CMK (cell line): Measurements from ENCODE around the gene MAP3K4.

ENCODE experiments used
- DNase-seq: peaks from one replicate; pipeline ENCODE4 v3.0.0-alpha.2; 2010; ENCODE audit warnings: low read depth

The MAP3K4 gene

DNA sequence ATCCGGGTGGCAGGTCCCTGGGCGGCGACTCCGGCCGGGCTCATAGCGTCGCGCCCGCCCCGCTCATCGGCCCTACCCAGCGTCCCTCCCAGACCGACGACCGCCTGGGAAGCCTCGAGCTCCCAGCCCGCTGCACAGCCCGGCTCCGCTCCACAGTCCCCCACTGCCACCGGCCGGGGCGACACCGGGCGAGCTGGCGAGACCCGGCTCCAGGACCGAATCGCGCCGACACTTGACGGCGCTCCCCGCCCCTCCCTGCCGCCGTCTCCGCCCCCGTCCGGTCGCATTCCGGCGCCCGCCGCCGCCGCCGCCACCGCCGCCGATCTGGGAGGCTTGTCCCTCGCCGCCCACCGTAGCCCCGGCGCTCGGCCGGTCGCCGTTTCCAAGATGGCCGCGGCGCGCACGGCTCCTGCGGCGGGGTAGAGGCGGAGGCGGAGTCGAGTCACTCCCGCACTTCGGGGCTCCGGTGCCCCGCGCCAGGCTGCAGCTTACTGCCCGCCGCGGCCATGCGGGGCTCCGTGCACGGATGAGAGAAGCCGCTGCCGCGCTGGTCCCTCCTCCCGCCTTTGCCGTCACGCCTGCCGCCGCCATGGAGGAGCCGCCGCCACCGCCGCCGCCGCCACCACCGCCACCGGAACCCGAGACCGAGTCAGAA lies at the start of gene MAP3K4:
TSS of gene MAP3K4 (plus strand) at position 364 of the 655 bp plus-strand sequence. CDS start at position 527, 163 bp downstream.
- peak; percentile 46 for DNase-seq

- DNase-seq: no peak
Measured at GRCh38 chr6:160943997-160944396, 47.6 kb upstream of the MAP3K4 start.

DNA sequence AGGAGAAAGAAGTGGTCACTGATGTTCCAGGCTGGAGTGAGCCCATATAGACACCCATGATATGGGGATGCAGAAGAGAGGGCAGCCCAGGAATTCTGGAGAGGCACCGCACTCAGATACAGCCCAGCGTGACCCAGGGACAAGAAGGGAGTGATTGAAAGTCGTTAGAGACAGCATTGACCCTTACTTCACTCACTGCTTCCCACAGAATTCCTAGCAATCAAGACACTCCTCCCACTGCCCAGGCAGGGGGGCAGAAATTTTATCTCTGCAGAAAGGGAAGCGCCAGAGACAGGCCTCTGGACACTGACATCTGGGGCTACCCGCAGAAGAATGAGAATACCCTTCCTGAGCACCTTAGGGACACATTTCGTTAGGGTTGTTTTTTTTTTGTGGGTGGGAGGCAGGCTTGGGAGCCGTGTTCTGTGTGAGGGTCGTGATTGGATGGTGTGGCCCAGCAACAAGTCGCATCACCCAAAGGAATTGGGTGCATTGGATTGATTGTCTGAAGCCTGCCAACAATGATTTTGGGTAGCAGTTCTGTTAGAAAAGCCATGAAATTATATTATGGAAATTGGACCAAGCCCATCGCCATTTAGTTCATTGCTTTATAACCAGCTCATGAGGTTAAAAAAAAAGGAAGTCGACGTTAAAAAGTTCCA lies 45.9 kb upstream of the MAP3K4 start:
- DNase-seq: no peak

- no peak for DNase-seq
Measured at GRCh38 chr6:160949531-160949930, 42.0 kb upstream of the MAP3K4 start.

GRCh38 chr6:160950507-160950906 lies 41.1 kb upstream of the MAP3K4 start:
- no peak for DNase-seq

- no peak for DNase-seq
Measured at GRCh38 chr6:160951187-160952030, 40.2 kb upstream of the MAP3K4 start.

DNA sequence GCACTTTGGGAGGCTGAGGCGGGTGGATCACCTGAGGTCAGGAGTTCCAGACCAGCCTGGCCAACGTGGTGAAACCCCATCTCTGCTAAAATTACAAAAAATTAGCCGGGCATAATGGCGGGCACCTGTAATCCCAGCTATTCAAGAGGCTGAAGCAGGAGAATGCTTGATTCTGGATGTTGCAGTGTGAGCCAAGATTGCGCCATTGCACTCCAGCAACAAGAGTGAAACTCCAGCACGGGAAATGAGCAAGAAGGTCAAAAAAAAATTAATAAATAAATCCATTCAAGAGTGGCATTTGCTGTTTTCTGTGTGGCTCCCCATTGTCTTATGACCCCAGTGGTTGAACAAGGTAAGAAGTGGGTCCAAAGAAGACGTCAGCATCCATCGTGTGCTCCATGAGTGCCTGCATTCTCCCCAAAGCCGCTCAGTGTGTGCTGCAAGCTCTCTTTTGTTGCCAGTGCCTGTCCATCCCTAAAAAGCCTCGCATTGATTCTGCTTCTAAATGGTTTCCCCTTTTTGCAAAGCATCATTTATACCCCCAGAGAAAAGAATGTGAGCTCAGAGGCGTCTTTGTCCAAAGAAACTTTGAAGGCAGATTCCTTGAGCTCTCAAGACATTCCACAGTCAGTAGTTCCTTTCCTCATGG lies 38.8 kb upstream of the MAP3K4 start:
- DNase-seq: no peak

DNA sequence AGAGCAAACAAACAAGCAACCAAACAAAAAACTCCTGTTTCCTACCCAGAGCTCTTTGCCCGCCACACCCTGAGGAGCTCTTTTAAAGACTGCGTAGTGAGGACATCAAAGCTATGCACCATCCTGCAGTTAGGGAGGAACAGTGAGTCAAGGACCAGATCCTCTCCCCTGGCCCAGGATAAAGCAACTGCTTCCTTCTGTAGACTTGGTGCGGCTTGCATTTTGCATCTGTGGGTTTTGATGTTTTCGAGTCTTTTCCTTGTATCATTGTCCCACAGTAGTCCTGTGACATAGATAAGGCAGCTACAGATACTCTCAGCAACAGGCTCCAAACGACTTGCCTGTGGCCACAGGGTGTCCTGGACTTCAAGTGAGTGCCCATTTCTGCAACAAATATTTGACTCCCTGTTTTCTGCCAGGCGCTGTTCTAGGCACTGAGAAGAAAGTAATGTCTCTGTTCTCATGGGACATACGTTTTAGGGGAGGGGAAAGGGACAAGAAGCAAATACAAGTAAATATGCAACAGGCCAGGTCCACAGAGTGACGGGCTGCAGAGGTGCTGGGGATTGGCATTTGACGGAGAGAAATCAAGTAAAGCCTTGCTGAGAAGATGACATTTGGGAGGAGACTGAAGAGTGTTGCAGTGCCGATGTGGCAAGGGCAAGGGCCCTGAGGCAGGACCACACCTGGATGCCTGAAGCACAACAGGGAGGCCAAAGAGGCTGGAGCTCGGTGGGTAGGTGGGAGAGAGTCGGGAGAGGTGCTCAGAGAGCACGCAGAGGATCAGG lies 35.9 kb upstream of the MAP3K4 start:
- no peak for DNase-seq

- DNase-seq: no peak
Measured at GRCh38 chr6:160956300-160957035, 35.1 kb upstream of the MAP3K4 start.

GRCh38 chr6:160959726-160960435 lies 31.7 kb upstream of the MAP3K4 start:
- DNase-seq: no peak

DNA sequence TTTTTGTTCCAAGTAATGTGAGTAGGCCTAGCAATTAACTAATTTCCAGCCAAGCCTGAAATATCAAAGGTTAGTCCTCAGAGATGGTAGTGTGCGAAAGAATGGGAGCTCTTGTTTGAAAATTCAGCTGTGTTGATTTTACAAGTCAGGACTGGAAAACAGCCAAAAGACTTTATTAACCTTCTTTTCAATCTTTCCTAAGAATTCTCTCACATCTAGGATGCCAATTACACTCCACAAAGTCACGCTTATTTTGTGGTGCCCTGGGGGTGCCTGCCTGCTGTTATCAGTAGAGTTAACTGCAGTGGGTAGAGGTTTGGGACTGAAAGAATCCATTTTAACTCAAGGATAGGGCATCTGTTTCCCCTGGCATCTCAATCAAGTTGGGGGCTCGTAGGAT lies 30.7 kb upstream of the MAP3K4 start:
- DNase-seq: no peak

DNA sequence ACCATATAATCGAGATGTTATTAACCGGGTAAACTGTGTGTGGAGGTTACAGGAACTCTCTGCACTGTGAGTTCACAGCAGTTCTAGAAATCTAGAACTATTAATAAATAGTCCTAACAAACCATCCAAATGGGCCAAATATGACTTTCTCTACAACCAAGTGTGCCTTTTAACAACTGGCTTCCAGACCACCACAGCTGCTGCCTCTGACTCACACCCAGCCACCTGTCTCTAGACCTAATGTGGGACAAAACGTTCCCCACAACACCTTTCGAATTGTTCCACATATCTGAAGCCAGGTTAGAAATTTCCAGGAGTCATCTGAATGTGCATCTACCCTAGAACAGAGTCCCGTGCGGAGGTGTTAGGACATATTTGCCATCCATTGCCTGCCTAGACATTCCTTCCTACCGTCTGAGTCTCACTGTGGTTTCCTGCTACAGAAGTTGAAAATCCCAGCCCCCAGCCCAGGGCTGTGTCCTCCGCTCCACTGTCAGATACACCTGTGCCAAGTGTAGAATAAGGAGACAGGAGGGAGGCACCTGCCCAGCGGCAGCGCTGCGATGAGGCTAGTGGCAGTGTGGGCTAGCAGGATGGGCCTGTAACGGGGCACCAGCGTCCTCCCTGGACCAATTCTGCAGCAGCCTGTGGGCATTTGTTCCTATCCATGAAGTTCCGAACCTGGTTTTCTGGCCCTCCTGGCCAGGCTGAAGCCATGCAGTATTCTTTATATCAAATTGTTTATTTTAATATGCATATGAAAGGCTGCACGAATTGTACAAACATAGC lies 28.5 kb upstream of the MAP3K4 start:
- no peak for DNase-seq

DNA sequence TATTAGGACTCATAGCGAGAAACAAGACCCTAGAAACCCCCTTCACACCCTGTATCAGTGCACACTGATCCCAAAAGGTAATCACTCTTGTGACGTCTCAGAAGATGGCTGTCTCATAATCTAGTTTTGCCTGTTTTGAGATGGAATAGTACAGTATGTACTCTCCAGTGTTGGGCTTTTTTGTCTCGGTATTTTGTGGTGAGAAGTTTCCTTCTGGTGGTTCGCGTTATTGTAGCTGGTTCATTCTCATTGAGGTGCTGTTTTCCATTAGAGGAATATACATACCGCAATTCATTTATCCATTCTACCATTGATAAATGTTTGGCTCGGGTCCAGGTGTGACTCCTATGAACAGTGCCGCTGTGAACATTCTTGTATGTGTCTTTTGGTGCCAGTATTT lies 27.9 kb upstream of the MAP3K4 start:
- no peak for DNase-seq

- no peak for DNase-seq
Measured at GRCh38 chr6:160965893-160966292, 25.7 kb upstream of the MAP3K4 start.

DNA sequence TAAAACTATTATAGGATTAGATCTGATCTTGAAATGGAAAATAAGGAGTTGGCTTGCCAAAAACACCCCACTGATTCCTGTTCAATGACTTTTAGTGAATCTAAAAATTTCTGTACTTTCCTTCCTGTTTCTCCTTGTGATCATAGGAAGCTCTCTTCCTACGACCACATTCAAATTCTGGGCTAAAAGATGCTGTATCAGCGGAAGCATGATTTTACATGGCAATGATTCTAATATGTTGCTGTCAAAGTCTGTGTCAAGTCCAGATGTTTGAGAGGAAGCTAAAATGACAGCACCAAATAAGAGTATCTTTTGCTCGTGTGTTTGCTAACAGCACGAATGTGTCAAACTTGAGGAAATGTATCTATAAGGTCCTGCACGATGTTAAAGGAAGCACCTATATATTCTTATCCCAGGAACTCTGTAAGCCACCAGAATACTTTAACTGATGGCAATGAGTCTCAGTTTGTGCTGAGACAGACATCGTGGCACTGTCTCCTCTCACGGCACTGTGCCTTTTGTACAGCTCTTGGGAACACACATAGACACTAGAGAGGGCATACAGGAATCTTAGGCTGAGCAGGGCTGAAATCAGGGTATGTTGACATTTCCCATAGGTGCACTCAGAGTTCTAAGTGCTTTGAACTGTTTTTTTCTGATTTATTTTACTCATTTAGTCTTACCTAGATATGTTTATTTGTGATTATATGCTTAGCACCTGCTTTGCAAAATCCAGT lies 24.9 kb upstream of the MAP3K4 start:
- DNase-seq: no peak

- DNase-seq: no peak
Measured at GRCh38 chr6:160967351-160967750, 24.2 kb upstream of the MAP3K4 start.

DNA sequence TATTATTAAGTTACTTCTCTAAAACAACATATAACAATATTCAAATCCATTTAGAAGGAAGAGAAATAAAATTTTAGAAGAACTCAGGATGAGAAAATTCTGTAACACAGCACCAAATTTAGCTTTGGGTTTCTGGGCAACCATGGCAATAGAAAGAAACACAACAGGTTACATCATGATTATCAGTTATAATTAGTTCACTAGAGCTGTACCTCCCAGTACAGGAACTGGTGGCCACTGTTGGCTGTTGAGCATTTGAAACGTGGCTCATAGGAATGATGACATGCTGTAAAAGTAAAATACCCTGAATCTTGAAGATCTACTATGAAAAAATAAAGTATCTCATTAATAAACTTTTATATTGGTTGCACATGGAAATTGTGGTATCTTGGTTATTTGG lies 23.7 kb upstream of the MAP3K4 start:
- no peak for DNase-seq

GRCh38 chr6:160971171-160971570 lies 20.4 kb upstream of the MAP3K4 start:
- no peak for DNase-seq

- no peak for DNase-seq
Measured at GRCh38 chr6:160972111-160972510, 19.5 kb upstream of the MAP3K4 start.
